ENCODE results near the gene ZNF516. TPM values are rescaled to one million over a fixed set of nuclear protein-coding genes. Genes with fewer than 3 reads are reported as not detected.
A peak's percentile ranks its signal among the peaks of the same experiment; 100 is the strongest.

Gene ZNF516
- total RNA-seq, 1 donor: 16.3 TPM

DNA sequence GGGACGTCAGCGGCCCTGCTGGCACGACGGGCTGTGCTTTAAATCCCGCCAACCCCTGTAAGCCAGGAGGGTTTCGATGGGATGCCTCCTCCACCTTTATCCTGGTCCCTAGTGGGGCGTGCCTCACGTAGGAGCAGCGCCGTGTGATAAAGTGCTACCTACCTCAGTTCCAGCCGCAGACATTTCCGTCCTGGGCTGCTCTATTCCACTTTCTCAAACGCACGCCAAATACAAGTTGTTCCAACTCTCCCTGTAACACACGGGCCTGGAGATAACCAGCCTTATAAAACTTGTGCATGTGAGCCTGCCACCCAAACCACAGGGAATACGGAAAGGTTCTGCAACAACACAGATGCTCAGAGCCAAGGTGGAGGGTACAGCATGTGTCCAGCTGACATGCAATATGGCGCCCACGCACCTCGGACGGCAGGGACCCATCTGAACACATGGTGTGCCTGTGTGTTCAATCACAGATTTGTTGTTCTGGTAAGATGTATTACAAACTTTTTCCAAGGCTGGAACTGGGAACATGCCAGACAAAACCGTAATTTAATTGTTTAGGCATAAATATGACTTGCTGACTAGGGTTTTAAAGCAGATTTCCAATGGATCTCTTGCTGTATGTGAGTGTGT lies 47.7 kb downstream of the ZNF516 start:
- Histone ChIP-seq H3K27me3 (ENCODE audit: insufficient read depth, low read length) (no peaks in the 10 kb centered on the region), H3K36me3 (ENCODE audit: insufficient read depth, low read length) (peaks cover 3% of the 10 kb centered on the region), H2AFZ (ENCODE audit: low read length) (no peak overlapping the region), H3K27ac (ENCODE audit: low read depth, low read length) (peak overlapping the region; percentile 5), H3K4me1 (ENCODE audit: insufficient read depth, low read length) (peaks cover 61% of the 10 kb centered on the region), H4K20me1 (ENCODE audit: insufficient read depth, low read length) (peaks cover 14% of the 10 kb centered on the region), H3K9me3 (ENCODE audit: low read depth, low read length) (no peaks in the 10 kb centered on the region), H3K4me2 (ENCODE audit: insufficient read depth, low read length) (no peak overlapping the region), H3K4me3 (ENCODE audit: insufficient read depth, low read length) (no peak overlapping the region), H3K79me2 (ENCODE audit: insufficient read depth, low read length) (peaks cover 76% of the 10 kb centered on the region)
- TF ChIP-seq CTCF (IDR thresholded peaks at IDR 0.05; ENCODE audit: extremely low read depth, low read depth, low read length): no peak
- no peak for DNase-seq (ENCODE audit: insufficient read length, low spot score, missing footprints)

GRCh38 chr18:76446321-76447257 lies 48.5 kb downstream of the ZNF516 start:
- H3K27me3 ChIP-seq (ENCODE audit: insufficient read depth, low read length): no peaks in the 10 kb centered on the region
- peaks cover 14% of the 10 kb centered on the region for H4K20me1 ChIP-seq (ENCODE audit: insufficient read depth, low read length)
- H3K4me2 ChIP-seq (ENCODE audit: insufficient read depth, low read length): peak overlapping the region; percentile 80
- peaks cover 5% of the 10 kb centered on the region for H3K36me3 ChIP-seq (ENCODE audit: insufficient read depth, low read length)
- H3K4me3 ChIP-seq (ENCODE audit: insufficient read depth, low read length): no peak overlapping the region
- no peaks in the 10 kb centered on the region for H3K9me3 ChIP-seq (ENCODE audit: low read depth, low read length)
- H3K27ac ChIP-seq (ENCODE audit: low read depth, low read length): peak overlapping the region; percentile 92
- DNase-seq (ENCODE audit: insufficient read length, low spot score, missing footprints): peak; percentile 66
- no peak for TF ChIP-seq CTCF (IDR thresholded peaks at IDR 0.05; ENCODE audit: extremely low read depth, low read depth, low read length)
- no peak overlapping the region for H2AFZ ChIP-seq (ENCODE audit: low read length)
- peaks cover 53% of the 10 kb centered on the region for H3K4me1 ChIP-seq (ENCODE audit: insufficient read depth, low read length)
- H3K79me2 ChIP-seq (ENCODE audit: insufficient read depth, low read length): peaks cover 68% of the 10 kb centered on the region

- H3K4me3 ChIP-seq (ENCODE audit: insufficient read depth, low read length): peak overlapping the region; percentile 36
- peaks cover 14% of the 10 kb centered on the region for H4K20me1 ChIP-seq (ENCODE audit: insufficient read depth, low read length)
Measured at GRCh38 chr18:76445741-76446232, 49.3 kb downstream of the ZNF516 start.

More at GRCh38 chr18:76445741-76446232, 49.3 kb downstream of the ZNF516 start:
- Histone ChIP-seq H2AFZ (ENCODE audit: low read length) (no peak overlapping the region), H3K27me3 (ENCODE audit: insufficient read depth, low read length) (no peaks in the 10 kb centered on the region), H3K36me3 (ENCODE audit: insufficient read depth, low read length) (peaks cover 8% of the 10 kb centered on the region), H3K4me1 (ENCODE audit: insufficient read depth, low read length) (peaks cover 50% of the 10 kb centered on the region), H3K27ac (ENCODE audit: low read depth, low read length) (peak overlapping the region; percentile 92), H3K9me3 (ENCODE audit: low read depth, low read length) (no peaks in the 10 kb centered on the region), H3K79me2 (ENCODE audit: insufficient read depth, low read length) (peaks cover 68% of the 10 kb centered on the region), H3K4me2 (ENCODE audit: insufficient read depth, low read length) (peak overlapping the region; percentile 80)
- DNase-seq (ENCODE audit: insufficient read length, low spot score, missing footprints): peak; percentile 95
- no peak for TF ChIP-seq CTCF (IDR thresholded peaks at IDR 0.05; ENCODE audit: extremely low read depth, low read depth, low read length)
